ENCODE results near the gene HSD11B1L.

The HSD11B1L gene

GRCh38 chr19:5666921-5667610, 13.8 kb upstream of the HSD11B1L start:
- no peak for DNase-seq (ENCODE audit: low read depth in 2 of 2, low spot score in 1 of 2)

DNA sequence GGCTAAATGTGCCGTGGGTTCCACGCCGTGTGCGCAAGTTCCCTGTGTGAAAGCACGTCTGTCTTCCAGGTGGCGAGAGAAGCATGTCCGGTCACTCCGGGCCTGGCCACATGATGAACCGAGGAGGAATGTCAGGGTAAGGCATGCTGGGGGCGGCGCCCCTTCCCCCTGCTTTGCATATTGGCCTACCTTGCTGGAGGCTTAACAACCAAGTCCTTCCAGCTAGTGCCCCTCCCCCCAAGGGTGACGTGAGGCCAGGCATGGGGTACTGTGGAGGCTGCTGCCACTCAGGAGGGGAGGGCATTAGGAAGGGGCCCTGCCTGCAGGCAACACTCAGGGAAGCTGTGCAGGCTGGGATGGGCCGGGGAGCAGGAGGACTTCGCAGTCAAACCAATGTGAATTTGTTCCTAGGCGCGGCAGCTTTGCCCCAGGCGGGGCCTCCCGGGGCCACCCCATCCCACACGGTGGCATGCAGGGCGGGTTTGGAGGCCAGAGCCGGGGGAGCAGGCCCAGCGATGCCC, 13.0 kb upstream of the HSD11B1L start:
- no peak for DNase-seq (ENCODE audit: low read depth in 2 of 2, low spot score in 1 of 2)

DNA sequence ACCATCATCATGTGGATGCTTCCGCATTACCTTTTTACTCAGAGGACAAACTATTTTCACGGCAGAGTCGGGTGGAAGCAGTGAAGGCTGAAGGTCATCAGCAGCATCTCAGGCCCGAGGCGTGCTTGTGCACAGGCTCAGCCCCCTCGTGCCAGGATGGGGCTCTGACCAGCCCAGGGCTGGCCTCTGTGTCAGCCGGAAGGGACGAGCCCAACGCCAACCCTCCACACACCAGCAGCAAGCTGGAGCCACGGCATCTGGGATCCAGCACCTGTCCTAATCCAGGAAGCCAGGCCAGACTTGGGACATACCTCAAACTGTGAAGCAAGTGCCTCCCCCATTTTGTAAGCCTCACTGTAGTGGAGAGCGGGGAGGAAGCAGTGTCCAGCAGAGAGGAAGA, 11.6 kb upstream of the HSD11B1L start:
- DNase-seq (ENCODE audit: low read depth in 2 of 2, low spot score in 1 of 2) = no peak

DNA sequence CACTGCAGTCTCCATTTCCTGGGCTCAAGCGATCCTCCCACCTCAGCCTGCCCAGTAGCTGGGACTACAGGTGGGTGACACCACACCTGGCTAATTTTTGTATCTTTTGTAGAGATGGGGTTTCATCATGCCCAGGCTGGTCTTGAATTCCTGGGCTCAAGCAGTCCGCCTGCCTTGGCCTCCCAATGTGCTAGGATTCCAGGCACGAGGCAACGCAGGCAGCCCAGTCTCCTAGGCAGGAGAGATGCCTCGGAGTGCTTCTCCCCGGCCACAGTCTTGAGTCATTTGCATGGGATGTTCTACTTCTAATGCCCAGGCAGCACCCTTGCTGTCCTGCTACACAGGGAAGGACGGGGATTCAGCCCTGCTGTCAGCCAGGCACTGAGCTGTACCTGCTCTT, 9.2 kb upstream of the HSD11B1L start:
- DNase-seq (ENCODE audit: low read depth in 2 of 2, low spot score in 1 of 2) = no peak

DNA sequence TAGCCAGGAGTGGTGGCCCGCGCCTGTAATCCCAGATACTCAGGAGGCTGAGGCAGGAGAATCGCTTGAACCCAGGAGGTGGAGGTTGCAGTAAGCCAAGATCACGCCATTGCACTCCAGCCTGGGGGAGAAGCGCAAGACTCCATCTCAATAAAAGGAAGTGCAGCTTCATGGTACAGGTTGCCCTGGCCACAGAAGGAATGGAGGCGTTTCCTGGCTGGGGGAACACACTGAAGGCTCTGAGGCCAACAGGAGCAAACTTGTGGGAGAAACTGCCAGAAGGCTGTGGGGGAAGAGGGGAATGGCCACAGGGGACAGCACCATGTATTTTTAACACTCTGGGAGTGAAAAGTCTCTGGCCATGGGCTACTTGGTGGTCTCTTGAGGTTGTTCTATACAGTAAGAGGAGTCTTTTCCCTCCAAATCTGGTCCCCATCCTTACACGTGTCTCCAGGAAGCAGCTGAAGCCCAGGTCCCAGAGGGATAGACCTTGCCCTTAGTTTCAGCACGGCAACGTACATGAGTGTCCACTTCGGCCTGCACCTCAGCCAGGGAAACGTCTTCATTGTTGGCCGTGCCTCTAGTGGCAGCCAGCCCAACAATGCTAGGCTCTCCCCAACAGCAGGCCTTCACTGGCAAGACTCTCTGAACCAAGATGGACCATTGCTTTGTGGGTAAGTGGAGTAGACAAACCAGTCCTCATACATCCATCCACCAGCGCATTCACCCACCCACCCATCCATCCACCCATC, 7.9 kb upstream of the HSD11B1L start:
- DNase-seq (ENCODE audit: low read depth in 2 of 2, low spot score in 1 of 2) = no peak

GRCh38 chr19:5673752-5674151, 7.1 kb upstream of the HSD11B1L start:
- DNase-seq (ENCODE audit: low read depth in 2 of 2, low spot score in 1 of 2) = no peak

DNA sequence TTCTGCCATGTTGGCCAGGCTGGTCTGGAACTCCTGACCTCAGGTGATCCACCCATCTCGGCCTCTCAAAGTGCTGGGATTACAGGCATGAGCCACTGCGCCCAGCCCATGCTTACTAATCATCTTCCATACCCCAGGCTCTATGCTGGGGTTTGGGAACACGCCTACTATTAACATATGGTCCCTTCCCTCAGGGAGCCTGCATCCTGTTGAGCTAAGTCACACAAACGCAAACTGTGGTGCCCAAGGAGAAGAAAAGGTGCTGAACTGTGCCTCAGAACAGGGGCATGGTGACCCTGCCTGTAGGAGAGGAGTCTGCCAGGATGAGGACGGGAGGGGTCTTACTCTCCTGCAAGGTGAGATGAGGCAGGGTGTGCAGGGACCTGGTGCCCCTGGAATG, 6.1 kb upstream of the HSD11B1L start:
- DNase-seq (ENCODE audit: low read depth in 2 of 2, low spot score in 1 of 2) = no peak

GRCh38 chr19:5676105-5676771, 4.6 kb upstream of the HSD11B1L start:
- DNase-seq (ENCODE audit: low read depth in 2 of 2, low spot score in 1 of 2) = no peak

DNA sequence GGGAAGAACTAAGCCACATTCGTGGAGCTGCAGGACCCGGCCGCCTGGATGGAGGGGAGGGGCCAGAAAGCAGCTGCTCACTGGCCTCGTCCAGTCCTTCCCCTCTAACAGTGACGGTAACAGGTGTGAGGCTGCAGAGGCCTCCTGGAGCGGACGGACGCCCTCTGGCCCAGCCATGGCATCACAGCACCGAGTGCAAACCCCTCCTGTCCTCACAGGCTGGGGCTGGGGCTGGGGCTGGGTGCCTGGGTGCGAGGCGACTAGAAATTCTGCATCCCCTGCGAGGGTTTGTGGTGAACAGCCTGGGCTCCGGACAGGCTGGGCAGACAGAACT, 4.1 kb upstream of the HSD11B1L start:
- no peak for DNase-seq (ENCODE audit: low read depth in 2 of 2, low spot score in 1 of 2)

- no peak for DNase-seq (ENCODE audit: low read depth in 2 of 2, low spot score in 1 of 2)
Measured at GRCh38 chr19:5677136-5677535, 3.7 kb upstream of the HSD11B1L start.

DNA sequence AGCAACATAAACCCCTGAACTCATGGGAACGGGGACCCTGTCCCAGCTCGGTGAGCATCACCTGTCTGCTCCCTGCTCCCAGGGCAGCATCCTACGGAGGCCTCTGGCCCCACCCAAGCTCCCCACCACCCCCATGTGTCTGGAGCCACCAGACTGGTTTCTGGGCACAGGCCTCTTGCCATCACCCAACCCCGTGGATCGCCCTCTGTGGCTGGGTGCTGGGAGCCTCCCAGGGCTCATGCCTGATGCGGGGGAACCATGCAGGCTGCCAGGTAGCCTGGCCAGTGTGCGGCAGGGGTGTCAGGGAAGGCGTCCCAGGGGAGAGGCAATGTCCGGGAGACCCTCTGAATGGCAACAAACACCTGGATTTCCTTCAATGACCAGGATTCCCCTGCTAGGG, 3.2 kb upstream of the HSD11B1L start:
- no peak for DNase-seq (ENCODE audit: low read depth in 2 of 2, low spot score in 1 of 2)

DNA sequence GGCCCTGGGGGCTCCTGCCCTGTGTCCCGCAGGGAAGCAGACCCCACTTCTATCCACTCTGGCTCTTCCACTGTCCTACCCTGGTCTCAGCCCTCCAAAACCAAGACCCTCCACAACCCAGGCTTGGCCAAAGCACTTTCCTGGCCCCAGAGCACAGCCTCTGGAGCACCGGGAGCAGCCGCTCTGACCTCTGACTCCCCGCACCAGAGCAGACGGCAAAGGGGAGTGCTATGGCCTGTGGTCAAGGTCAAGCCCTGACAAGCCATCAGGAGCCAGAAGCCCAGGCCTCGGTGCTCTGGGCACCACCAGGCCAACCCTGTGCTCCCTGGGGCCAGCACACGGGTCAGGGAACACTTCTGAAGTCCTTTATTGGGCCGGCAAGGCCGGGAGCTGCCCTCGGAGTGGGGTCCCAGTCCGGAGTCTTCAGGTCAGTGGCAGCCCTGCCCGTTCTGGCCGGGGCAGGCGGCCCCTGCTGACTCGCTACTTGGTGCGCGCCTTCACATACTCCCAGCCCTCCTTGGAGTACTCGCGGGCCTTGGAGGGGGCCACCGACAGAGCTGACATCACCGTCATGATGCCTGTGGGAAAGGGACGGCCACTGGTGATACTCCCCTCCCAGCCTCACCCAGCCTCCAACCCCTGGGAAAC, 2.6 kb upstream of the HSD11B1L start:
- no peak for DNase-seq (ENCODE audit: low read depth in 2 of 2, low spot score in 1 of 2)

GRCh38 chr19:5679289-5680083, 1.3 kb upstream of the HSD11B1L start:
- DNase-seq (ENCODE audit: low read depth in 2 of 2, low spot score in 1 of 2) = no peak

DNA sequence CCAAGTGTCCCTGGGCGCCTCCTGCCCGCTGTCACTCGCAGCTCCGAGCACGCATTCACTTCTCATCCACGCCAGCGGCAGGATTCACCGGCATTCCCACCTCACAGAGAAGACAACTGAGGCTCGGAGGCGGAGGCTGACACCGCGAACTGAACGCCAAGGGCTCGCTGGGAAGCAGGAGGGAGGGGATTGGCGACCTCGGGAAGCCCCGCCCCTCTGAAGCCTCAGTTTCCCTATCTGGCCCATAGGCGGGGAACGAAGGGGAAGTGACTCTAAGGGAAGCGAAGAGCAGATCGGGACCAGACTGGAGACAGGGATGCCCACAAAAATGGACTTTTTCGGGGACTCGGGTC, 767 bp upstream of the HSD11B1L start:
- no peak for DNase-seq (ENCODE audit: low read depth in 2 of 2, low spot score in 1 of 2)

GRCh38 chr19:5681391-5682106, 722 bp downstream of the HSD11B1L start:
- DNase-seq (ENCODE audit: low read depth in 2 of 2, low spot score in 1 of 2) = no peak

- no peak for DNase-seq (ENCODE audit: low read depth in 2 of 2, low spot score in 1 of 2)
Measured at GRCh38 chr19:5682107-5682482, 1.3 kb downstream of the HSD11B1L start.

DNA sequence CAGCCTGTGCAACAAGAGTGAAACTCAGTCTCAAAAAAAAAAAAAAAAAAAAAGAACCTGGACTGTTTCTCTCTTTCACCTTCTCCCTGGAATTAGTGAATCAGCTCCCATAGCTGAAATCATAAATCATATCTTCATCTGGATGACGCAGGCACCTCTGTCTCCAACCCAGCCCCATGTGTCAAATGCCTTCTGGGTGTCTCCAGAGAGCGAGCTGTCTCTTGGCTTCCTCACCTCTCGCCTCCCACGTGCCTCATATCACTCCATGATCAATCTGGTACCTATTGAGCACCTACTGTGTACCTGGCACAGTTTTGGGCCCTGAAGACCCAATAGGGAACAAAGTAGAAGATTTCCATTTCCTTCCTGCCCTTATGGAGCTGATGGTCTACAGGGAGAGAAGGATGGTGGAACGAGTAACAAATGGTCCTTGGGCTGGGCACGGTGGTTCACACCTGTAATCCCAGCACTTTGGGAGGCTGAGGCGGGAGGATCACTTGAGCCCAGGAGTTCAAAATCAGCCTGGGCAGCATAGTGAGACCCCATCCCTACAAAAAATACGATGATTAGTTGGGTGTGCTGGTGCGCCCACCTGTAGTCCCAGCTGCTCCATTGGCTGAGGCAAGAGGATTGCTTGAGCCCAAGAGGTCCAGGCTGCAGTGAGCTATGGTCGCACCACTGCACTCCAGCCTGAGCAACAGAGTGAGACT, 2.5 kb downstream of the HSD11B1L start:
- DNase-seq (ENCODE audit: low read depth in 2 of 2, low spot score in 1 of 2) = no peak

DNA sequence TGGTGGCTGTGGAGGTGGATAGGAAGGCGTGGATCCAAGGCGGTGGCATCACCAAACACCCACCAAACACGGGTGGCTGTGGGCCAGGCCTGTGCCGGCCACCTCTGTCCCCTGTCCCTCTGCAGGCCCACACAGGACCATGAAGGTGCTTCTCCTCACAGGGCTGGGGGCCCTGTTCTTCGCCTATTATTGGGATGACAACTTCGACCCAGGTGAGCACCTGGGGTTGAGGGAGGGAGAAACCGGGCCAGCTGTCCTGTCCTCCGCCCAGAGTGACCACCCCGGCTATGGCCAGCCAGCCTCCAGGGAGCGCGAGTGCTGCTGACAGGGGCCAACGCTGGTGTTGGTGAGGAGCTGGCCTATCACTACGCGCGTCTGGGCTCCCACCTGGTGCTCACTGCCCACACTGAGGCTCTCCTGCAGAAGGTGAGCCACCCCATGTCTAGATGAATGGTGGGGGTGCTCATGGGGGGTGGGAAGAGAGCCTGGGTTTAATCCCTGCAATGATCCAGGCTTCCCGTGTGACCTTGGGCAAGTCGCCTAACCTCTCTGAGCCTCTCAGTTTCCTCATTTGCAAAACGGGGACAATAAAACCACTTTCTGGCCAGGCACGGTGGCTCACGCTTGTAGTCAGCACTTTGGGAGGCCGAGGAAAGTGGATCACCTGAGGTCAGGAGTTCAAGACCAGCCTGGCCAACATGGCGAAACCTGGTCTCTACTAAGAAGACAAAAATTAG, 4.0 kb downstream of the HSD11B1L start:
- no peak for DNase-seq (ENCODE audit: low read depth in 2 of 2, low spot score in 1 of 2)

DNA sequence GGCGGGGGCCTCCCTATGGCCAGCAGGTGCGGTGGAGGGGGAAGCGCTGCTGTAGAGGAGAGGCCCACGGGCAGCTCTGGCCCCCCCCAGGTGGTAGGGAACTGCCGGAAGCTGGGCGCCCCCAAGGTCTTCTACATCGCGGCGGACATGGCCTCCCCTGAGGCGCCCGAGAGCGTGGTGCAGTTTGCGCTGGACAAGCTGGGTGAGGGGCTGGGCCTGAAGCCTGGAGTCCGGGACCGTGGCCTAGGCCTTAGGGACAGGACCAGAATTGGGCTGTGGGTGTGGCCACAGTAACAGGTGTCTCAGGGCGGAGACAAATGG, 5.5 kb downstream of the HSD11B1L start:
- DNase-seq (ENCODE audit: low read depth in 2 of 2, low spot score in 1 of 2) = no peak
